LNCaP clone FGC (cell line): ENCODE data around the gene TMEM132D.

Experiments used
- DNase-seq: peaks from one replicate; pipeline ENCODE4 v3.0.0-alpha.2; 2011; ENCODE audit warnings: low read depth
- H3K4me3 ChIP-seq: 2 replicates; pipeline ENCODE4 v1.5.1; 2011; ENCODE audit warnings: mild to moderate bottlenecking, low read depth, low read length, control low read depth
- CTCF ChIP-seq: IDR thresholded peaks from 2 replicates; pipeline ENCODE4 v1.5.1; 2012; ENCODE audit warnings: mild to moderate bottlenecking; ENCODE audit not compliant: control insufficient read depth, insufficient read depth; ENCODE audit errors: extremely low read depth

TMEM132D gene

GRCh38 chr12:129719416-129719815, 184.4 kb downstream of the TMEM132D start:
- no peak for TF ChIP-seq CTCF
- H3K4me3 ChIP-seq, result no peak overlapping the region
- DNase-seq, result no peak

GRCh38 chr12:129717438-129717837, 186.4 kb downstream of the TMEM132D start:
- DNase-seq, result no peak
- no peak overlapping the region for H3K4me3 ChIP-seq
- TF ChIP-seq CTCF, result no peak

- no peak for DNase-seq
- no peak for TF ChIP-seq CTCF
- no peak overlapping the region for H3K4me3 ChIP-seq
These were observed 187.0 kb downstream of the TMEM132D start for GRCh38 chr12:129716825-129717224.

GRCh38 chr12:129706716-129707115, 197.1 kb downstream of the TMEM132D start:
- DNase-seq, result no peak
- TF ChIP-seq CTCF, result no peak
- no peak overlapping the region for H3K4me3 ChIP-seq

GRCh38 chr12:129704232-129704830, 199.5 kb downstream of the TMEM132D start:
- H3K4me3 ChIP-seq, result no peak overlapping the region
- DNase-seq, result no peak
- TF ChIP-seq CTCF, result no peak

- DNase-seq, result no peak
- H3K4me3 ChIP-seq, result no peak overlapping the region
- no peak for TF ChIP-seq CTCF
These were observed 202.2 kb downstream of the TMEM132D start for GRCh38 chr12:129701631-129702101.

- no peak for TF ChIP-seq CTCF
- no peak for DNase-seq
- H3K4me3 ChIP-seq, result no peak overlapping the region
These were observed 203.8 kb downstream of the TMEM132D start for GRCh38 chr12:129700036-129700435.
